Ishikawa (cell line): ENCODE data around the gene CHST15.

ENCODE experiments used
- CREB1 ChIP-seq: IDR thresholded peaks from 2 replicates; pipeline ENCODE4 v1.6.1; 2012; ENCODE audit warnings: low read depth
- EGR1 ChIP-seq: IDR thresholded peaks from 2 replicates; pipeline ENCODE4 v1.6.1; 2012
- EP300 ChIP-seq: IDR thresholded peaks from 2 replicates; pipeline ENCODE4 v1.6.1; 2012; ENCODE audit warnings: borderline replicate concordance
- MAX ChIP-seq: IDR thresholded peaks from 2 replicates; pipeline ENCODE4 v1.6.1; 2012
- RAD21 ChIP-seq: IDR thresholded peaks from 2 replicates; pipeline ENCODE4 v1.6.1; 2012; ENCODE audit warnings: low read depth
- REST ChIP-seq: IDR thresholded peaks from 2 replicates; pipeline ENCODE4 v1.6.1; 2012; ENCODE audit warnings: low read depth, mild to moderate bottlenecking
- TAF1 ChIP-seq: IDR thresholded peaks from 2 replicates; pipeline ENCODE4 v1.6.1; 2012; ENCODE audit warnings: low read depth, mild to moderate bottlenecking
- TEAD4 ChIP-seq: IDR thresholded peaks from 2 replicates; pipeline ENCODE4 v1.6.1; 2012
- YY1 ChIP-seq: IDR thresholded peaks from 2 replicates; pipeline ENCODE4 v1.6.1; 2012; ENCODE audit warnings: low read depth
- TF ChIP-seq, protein P1 (sequence below): IDR thresholded peaks from 2 replicates; pipeline ENCODE4 v1.6.1; 2012

DNA sequence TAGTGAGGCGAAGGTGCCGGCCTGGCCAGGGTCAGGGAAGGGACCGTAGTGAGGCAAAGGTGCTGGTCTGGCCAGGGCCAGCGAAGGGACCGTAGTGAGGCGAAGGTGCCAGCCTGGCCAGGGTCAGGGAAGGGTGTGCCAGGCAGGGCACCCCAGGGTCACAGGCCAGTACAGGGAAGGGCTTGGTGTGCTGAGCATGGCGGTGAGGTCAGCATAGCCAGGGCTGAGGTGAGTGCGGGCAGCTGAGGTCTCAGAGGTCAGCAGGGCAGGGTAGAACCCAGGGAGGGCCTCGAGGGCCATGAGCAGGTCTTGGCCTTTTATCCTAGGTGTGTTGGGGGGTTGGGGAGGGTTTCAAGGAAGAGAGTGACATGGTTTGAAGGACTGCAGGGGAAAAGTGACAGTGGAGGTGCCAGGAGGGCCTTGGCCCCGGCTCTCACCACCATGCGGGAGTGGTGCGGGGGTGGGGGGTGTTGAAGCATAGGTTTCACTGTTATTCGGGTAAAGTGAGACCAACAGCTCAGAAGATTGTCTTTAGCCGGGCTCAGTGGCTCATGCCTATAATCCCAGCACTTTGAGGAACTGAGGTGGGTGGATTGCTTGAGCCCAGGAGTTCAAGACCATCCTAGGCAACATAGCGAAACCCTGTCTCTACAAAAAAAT is 93.3 kb downstream of the CHST15 start:
- TF ChIP-seq MAX (no peak), EP300 (no peak), EGR1 (no peak), TAF1 (no peak), REST (no peak), RAD21 (no peak), TEAD4 (no peak), YY1 (no peak), CREB1 (no peak)
- TF ChIP-seq, protein P1, sequence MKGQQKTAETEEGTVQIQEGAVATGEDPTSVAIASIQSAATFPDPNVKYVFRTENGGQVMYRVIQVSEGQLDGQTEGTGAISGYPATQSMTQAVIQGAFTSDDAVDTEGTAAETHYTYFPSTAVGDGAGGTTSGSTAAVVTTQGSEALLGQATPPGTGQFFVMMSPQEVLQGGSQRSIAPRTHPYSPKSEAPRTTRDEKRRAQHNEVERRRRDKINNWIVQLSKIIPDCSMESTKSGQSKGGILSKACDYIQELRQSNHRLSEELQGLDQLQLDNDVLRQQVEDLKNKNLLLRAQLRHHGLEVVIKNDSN: no peak
